ENCODE data around the gene IRS1.

DNA sequence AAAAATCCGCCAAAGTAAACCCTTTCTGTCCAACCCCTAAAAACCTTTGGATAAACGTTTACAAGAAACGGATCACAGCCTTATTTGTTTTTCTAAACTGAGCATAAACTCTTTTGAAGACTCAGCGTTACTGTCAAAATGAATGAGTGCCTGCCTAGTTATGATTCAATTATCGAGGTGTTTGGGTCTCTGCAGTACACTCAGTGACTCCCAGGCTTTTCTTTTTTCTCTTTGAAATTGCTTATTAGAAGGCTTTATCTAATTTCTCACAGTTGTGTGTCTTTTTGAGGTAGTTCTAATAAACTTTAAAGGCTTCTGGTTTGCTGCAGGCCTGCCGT, 36.9 kb upstream of the IRS1 start:
- no peak for TF ChIP-seq POLR2A (IDR thresholded peaks at IDR 0.05)
- TF ChIP-seq, protein P1, sequence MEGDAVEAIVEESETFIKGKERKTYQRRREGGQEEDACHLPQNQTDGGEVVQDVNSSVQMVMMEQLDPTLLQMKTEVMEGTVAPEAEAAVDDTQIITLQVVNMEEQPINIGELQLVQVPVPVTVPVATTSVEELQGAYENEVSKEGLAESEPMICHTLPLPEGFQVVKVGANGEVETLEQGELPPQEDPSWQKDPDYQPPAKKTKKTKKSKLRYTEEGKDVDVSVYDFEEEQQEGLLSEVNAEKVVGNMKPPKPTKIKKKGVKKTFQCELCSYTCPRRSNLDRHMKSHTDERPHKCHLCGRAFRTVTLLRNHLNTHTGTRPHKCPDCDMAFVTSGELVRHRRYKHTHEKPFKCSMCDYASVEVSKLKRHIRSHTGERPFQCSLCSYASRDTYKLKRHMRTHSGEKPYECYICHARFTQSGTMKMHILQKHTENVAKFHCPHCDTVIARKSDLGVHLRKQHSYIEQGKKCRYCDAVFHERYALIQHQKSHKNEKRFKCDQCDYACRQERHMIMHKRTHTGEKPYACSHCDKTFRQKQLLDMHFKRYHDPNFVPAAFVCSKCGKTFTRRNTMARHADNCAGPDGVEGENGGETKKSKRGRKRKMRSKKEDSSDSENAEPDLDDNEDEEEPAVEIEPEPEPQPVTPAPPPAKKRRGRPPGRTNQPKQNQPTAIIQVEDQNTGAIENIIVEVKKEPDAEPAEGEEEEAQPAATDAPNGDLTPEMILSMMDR (IDR thresholded peaks at IDR 0.05), result no peak
